Lower leg skin (tissue), 3 donors: ENCODE measurements around the gene PLA1A.

Source experiments
- CTCF ChIP-seq, 3 donors: fragments of 450-650 bp; IDR thresholded peaks; one replicate each; pipeline ENCODE4 v1.5.1; 2016; ENCODE audit warnings: antibody characterized with exemption in 3 of 3, mild to moderate bottlenecking in 3 of 3, moderate library complexity in 2 of 3
- POLR2A ChIP-seq, 2 donors: fragments of 450-650 bp; IDR thresholded peaks; one replicate each; pipeline ENCODE4 v1.6.1; 2016 to 2017; ENCODE audit warnings: antibody characterized with exemption in 2 of 2, mild to moderate bottlenecking in 1 of 2, moderate library complexity in 1 of 2

GRCh38 chr3:119672776-119673175, 75.1 kb downstream of the PLA1A start:
- no peak for TF ChIP-seq CTCF (IDR thresholded peaks at IDR 0.05)
- no peak for TF ChIP-seq POLR2A (IDR thresholded peaks at IDR 0.05)
